Chondrocyte (in vitro differentiated cells): Measurements from ENCODE around the gene GBF1. TPM values are rescaled to one million over a fixed set of nuclear protein-coding genes. Genes with fewer than 3 reads are reported as not detected.

Experiments
- DNase-seq: peaks from one replicate; pipeline ENCODE4 v3.0.0; 2021; ENCODE audit warnings: mixed read lengths, low spot score
- H3K27ac Mint-ChIP-seq: one replicate; pipeline ENCODE4 v1.8.0; 2021; ENCODE audit warnings: mild to moderate bottlenecking, moderate library complexity, mixed read lengths; ENCODE audit not compliant: unreplicated experiment
- H3K27me3 Mint-ChIP-seq: 2 replicates; pipeline ENCODE4 v1.8.0; 2021; ENCODE audit warnings: low read depth, mixed read lengths
- H3K36me3 Mint-ChIP-seq: 2 replicates; pipeline ENCODE4 v1.8.0; 2021; ENCODE audit warnings: low read depth, mixed read lengths
- H3K4me1 Mint-ChIP-seq: 2 replicates; pipeline ENCODE4 v1.8.0; 2021; ENCODE audit warnings: low read depth, mild to moderate bottlenecking, mixed read lengths
- H3K4me3 Mint-ChIP-seq: one replicate; pipeline ENCODE4 v1.8.0; 2021; ENCODE audit warnings: mild to moderate bottlenecking, moderate library complexity, mixed read lengths; ENCODE audit not compliant: unreplicated experiment
- H3K9me3 Mint-ChIP-seq: 2 replicates; pipeline ENCODE4 v1.8.0; 2021; ENCODE audit warnings: low read depth, mixed read lengths
- total RNA-seq: library from RNA; stranded (reverse); gene quantifications from 3 replicates; pipeline ENCODE4 v1.2.1, GENCODE V29; 2021
- TF ChIP-seq, protein P1 (sequence below): fragments of 200-600 bp; sonication (generic); IDR thresholded peaks from 2 replicates; pipeline ENCODE4 v1.5.0; 2021; ENCODE audit warnings: antibody characterized with exemption, mild to moderate bottlenecking, moderate library complexity

Gene GBF1
- total RNA-seq, 1 donor from 2014 or later = 59.7 TPM

DNA sequence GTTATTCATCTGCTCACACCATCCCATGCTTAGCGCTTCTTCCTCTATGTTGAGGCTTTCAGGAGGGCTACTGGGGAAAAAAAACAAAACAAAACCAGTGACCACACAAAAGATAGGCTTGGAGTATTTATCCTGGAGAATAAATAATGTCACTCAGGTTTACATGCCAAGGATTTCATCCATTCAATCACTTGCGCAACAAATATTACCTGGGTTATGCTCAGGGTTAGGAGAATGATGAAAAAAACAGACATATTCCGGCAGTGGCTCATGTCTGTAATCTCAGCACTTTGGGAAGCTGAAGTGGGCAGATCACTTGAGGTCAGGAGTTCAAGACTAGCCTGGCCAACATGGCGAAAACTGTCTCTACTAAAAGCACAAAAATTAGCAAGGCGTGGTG, 22.5 kb upstream of the GBF1 start:
- no peak overlapping the region for H3K4me3 Mint-ChIP-seq
- TF ChIP-seq, protein P1, sequence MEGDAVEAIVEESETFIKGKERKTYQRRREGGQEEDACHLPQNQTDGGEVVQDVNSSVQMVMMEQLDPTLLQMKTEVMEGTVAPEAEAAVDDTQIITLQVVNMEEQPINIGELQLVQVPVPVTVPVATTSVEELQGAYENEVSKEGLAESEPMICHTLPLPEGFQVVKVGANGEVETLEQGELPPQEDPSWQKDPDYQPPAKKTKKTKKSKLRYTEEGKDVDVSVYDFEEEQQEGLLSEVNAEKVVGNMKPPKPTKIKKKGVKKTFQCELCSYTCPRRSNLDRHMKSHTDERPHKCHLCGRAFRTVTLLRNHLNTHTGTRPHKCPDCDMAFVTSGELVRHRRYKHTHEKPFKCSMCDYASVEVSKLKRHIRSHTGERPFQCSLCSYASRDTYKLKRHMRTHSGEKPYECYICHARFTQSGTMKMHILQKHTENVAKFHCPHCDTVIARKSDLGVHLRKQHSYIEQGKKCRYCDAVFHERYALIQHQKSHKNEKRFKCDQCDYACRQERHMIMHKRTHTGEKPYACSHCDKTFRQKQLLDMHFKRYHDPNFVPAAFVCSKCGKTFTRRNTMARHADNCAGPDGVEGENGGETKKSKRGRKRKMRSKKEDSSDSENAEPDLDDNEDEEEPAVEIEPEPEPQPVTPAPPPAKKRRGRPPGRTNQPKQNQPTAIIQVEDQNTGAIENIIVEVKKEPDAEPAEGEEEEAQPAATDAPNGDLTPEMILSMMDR = no peak
- H3K27ac Mint-ChIP-seq = no peak overlapping the region
- no peak for DNase-seq
- H3K9me3 Mint-ChIP-seq = no peaks in the 10 kb centered on the region
- H3K36me3 Mint-ChIP-seq = no peaks in the 10 kb centered on the region
- peaks cover 11% of the 10 kb centered on the region for H3K4me1 Mint-ChIP-seq
- H3K27me3 Mint-ChIP-seq = peaks cover 13% of the 10 kb centered on the region

DNA sequence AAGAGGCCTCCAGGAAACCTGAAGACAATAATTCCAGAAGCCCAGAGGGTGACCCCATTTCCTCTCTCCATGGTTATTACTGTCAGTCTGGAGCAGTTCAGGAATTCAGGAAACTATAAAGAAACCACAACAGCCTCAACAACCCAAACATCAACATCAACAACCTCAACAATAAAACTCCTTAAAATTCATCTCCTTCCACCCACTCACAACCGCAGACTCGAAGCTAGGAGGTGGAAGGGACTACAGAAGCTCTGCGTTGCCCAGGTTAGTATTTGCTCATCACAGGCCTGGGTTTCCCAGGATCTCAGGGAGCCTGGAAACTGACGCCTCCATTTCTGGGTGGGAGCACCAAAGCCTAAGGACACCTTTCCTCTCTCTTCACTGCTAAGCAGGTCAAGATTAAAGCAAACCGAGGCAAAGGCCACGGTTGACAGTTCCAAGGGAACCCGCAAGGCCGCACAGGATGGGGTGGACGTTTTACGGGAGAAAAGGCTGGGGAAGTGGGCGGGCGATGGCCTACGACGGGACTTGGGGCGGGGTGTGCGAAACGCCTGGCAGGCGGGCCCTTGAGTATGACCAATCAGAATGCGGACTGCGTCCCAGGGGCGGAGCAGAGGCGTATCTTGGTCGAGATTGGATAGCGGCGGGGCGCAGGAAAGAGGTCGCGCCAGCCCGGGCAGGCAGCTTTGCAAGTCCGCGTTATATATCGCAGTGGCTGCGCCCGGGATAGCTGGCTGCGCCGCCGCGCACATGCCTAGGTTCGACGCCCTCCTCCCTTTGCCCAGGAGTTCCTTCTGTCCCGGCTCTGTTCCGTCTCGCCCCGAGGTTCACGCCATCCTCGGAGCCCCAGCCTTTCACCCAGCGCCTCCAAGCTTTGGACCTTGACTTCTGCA, 19.4 kb upstream of the GBF1 start, which contains the start of gene ELOVL3:
Gene ELOVL3 (plus strand): TSS at position 654 of the 896 bp plus-strand sequence. CDS start 250 bp downstream, outside the sequence.
- Mint-ChIP-seq H3K27ac (peak within 1 kb of the TSS; percentile 62), H3K36me3 (no peaks in the 10 kb centered on the region)

DNA sequence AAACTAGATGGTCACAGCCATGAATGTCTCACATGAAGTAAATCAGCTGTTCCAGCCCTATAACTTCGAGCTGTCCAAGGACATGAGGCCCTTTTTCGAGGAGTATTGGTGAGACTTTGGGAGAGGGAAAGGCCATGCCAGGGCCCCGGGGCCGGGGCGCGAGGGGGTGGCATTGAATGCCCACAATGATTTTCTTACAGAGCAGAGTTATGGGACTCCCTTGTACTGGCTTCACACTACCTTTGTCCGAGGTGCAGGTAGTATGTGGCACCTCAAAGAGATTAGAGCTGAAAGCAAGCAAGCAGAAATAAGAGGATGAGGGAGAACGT, 18.8 kb upstream of the GBF1 start:
- no peaks in the 10 kb centered on the region for H3K9me3 Mint-ChIP-seq
- H3K27ac Mint-ChIP-seq = no peak overlapping the region
- peaks cover 17% of the 10 kb centered on the region for H3K4me1 Mint-ChIP-seq
- TF ChIP-seq, protein P1 = no peak
- H3K36me3 Mint-ChIP-seq = no peaks in the 10 kb centered on the region
- peak overlapping the region; percentile 66 for H3K4me3 Mint-ChIP-seq
- peaks cover 28% of the 10 kb centered on the region for H3K27me3 Mint-ChIP-seq
- no peak for DNase-seq

More for the DNA sequence above, 19.4 kb upstream of the GBF1 start, which contains the start of gene ELOVL3:
- peak; percentile 96 for DNase-seq
- Mint-ChIP-seq H3K9me3 (no peaks in the 10 kb centered on the region), H3K4me3 (peak within 1 kb of the TSS; percentile 66), H3K27me3 (peaks cover 28% of the 10 kb centered on the region), H3K4me1 (peaks cover 17% of the 10 kb centered on the region)
- TF ChIP-seq, protein P1 = no peak

DNA sequence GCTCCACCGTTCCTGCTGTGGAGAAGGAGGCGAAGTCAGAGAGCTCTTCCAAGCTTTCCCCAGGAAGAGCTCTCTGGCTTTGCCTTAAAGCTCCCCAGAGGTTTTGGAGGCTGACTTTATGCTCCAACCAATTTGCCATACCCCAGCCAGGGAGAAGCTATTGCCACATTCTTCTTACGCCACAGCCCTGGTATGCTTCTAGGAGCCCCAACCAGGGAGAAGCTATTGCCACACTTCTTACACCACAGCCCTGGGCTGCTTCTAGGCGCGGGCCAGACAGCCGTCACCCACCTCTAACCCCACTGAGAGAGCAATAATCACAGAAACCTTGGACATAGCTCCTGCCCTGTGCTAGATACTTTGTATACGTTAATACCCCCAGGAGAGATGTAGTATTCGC, 18.3 kb upstream of the GBF1 start:
- Mint-ChIP-seq H3K4me1 (peaks cover 17% of the 10 kb centered on the region), H3K36me3 (no peaks in the 10 kb centered on the region), H3K9me3 (no peaks in the 10 kb centered on the region), H3K27me3 (peaks cover 28% of the 10 kb centered on the region), H3K4me3 (no peak overlapping the region), H3K27ac (no peak overlapping the region)
- DNase-seq = no peak
- TF ChIP-seq, protein P1 = no peak

DNA sequence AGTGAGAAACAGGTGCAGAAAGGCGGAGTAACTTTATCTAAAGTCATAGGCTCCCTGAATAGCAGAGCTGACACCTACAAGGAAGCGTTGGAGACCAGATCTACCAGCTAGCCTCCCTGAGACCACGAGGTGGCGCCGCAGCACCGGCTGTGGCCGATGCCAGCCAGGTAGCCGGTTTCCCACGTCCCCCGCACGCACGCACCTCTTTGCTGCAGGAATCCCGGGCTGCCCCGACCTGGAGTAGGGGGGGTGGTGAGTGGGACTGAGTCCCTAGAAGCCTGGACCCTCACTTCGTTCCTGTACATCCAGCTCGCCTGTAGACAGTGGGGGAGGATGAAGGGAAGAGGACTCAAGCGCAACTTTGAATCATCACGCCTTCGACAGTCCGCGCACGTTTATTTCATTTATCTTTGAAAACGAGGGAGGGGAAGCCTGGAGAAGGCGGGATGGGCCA, 15.5 kb upstream of the GBF1 start:
- peaks cover 17% of the 10 kb centered on the region for H3K4me1 Mint-ChIP-seq
- peak overlapping the region; percentile 72 for H3K4me3 Mint-ChIP-seq
- no peak for DNase-seq
- TF ChIP-seq, protein P1 = peak; percentile 98
- H3K36me3 Mint-ChIP-seq = no peaks in the 10 kb centered on the region
- no peaks in the 10 kb centered on the region for H3K9me3 Mint-ChIP-seq
- H3K27ac Mint-ChIP-seq = peak overlapping the region; percentile 66
- H3K27me3 Mint-ChIP-seq = peaks cover 19% of the 10 kb centered on the region
